ENCODE measurements around the gene ZSCAN22. TPM values are rescaled to one million over a fixed set of nuclear protein-coding genes. Genes with fewer than 3 reads are reported as not detected.

The ZSCAN22 gene
- total and polyA plus RNA-seq, 2 of the 13 experiments (the other 11 are each of a cell fraction or from before 2014, with no cell fraction given): 2.5 to 3.5 TPM

GRCh38 chr19:58380662-58381459 is 54.1 kb downstream of the ZSCAN22 start, which contains the start of gene ZNF837 (continued):
- TF ChIP-seq GABPA (IDR thresholded peaks at IDR 0.05; ENCODE audit: low read depth, low read length) (peak; percentile 98), GABPA (CRISPR knock-in tag; IDR thresholded peaks at IDR 0.05; ENCODE audit: low read depth) (peak; percentile 92), ZUFSP (CRISPR knock-in tag; IDR thresholded peaks at IDR 0.05; ENCODE audit: borderline replicate concordance) (no peak), CBX5 (CRISPR knock-in tag; IDR thresholded peaks at IDR 0.05; ENCODE audit: borderline replicate concordance) (peak; percentile 95), GMEB2 (CRISPR knock-in tag; IDR thresholded peaks at IDR 0.05; ENCODE audit: low read depth) (peak; percentile 69), YEATS2 (CRISPR knock-in tag; IDR thresholded peaks at IDR 0.05; ENCODE audit: borderline replicate concordance) (peak; percentile 94), AGO1 (IDR thresholded peaks at IDR 0.05; ENCODE audit: low read depth, low read length, poor library complexity, severe bottlenecking) (peak; percentile 85), RFX3 (CRISPR knock-in tag; IDR thresholded peaks at IDR 0.05) (peak; percentile 91), ZMAT3 (CRISPR knock-in tag; conservative IDR thresholded peaks at IDR 0.05) (peak; percentile 97), SNRNP70 (IDR thresholded peaks at IDR 0.05; ENCODE audit: low read depth, low read length) (no peak), HMGXB3 (CRISPR knock-in tag; IDR thresholded peaks at IDR 0.05; ENCODE audit: borderline replicate concordance) (peak; percentile 94), NONO (IDR thresholded peaks at IDR 0.05) (no peak), NONO (CRISPR knock-in tag; conservative IDR thresholded peaks at IDR 0.05) (peak; percentile 98), ZNF253 (CRISPR knock-in tag; IDR thresholded peaks at IDR 0.05; ENCODE audit: borderline replicate concordance) (no peak), ZNF776 (CRISPR knock-in tag; IDR thresholded peaks at IDR 0.05) (no peak; the same call in 1 of the 2 replicates), CENPT (CRISPR knock-in tag; IDR thresholded peaks at IDR 0.05; ENCODE audit: low read depth) (0 out of 2 replicates have a peak, but pooled peaks have one; percentile 67), CHCHD3 (CRISPR knock-in tag; IDR thresholded peaks at IDR 0.05) (peak; percentile 96)
- TF ChIP-seq, protein P1, sequence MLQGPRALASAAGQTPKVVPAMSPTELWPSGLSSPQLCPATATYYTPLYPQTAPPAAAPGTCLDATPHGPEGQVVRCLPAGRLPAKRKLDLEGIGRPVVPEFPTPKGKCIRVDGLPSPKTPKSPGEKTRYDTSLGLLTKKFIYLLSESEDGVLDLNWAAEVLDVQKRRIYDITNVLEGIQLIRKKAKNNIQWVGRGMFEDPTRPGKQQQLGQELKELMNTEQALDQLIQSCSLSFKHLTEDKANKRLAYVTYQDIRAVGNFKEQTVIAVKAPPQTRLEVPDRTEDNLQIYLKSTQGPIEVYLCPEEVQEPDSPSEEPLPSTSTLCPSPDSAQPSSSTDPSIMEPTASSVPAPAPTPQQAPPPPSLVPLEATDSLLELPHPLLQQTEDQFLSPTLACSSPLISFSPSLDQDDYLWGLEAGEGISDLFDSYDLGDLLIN (CRISPR knock-in tag; IDR thresholded peaks at IDR 0.05; ENCODE audit: borderline replicate concordance): peak; percentile 85; the same call in 1 of the 2 replicates
- TF ChIP-seq, protein P2, sequence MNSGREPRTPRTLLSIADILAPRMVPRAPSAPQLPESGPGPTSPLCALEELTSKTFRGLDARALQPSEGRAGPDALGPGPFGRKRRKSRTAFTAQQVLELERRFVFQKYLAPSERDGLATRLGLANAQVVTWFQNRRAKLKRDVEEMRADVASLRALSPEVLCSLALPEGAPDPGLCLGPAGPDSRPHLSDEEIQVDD (CRISPR knock-in tag; IDR thresholded peaks at IDR 0.05; ENCODE audit: borderline replicate concordance): peak; percentile 89; the same call in 1 of the 2 replicates
